GM21515 (cell line): ENCODE data around the gene ITGA8.
"Not testable (repeated sequence)": the region's sequence is repeated elsewhere in the genome, so short reads cannot be mapped to it uniquely, and the experiment has no call there.

ENCODE experiments used
- ATAC-seq: cut with Tn5 transposase; IDR thresholded peaks from one replicate; pipeline ENCODE4 v1.9.1; 2021; ENCODE audit not compliant: unreplicated experiment

The ITGA8 gene

GRCh38 chr10:15516256-15517085, 203.3 kb downstream of the ITGA8 start:
- no peak for ATAC-seq

DNA sequence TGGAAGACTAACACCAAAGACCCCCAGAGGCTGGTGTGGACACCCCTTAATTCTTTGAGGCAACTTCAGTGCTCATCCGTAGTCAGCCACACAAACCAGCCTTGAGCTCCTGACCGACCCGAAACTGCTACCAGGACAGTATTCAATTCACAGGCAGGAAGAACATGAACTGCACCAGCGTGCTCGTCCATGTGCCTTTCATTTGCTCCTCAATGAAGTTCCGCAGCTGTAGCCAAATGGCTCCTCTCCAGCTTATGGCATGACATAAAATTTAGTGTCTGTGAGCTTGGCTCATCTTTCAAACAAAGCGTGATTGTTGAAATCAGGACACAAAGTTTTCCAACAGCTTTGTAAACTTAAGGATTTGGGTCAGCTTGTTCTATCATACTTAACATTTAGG, 204.5 kb downstream of the ITGA8 start:
- no peak for ATAC-seq

- no peak for ATAC-seq
These were observed 208.8 kb downstream of the ITGA8 start for GRCh38 chr10:15510963-15511362.

GRCh38 chr10:15505329-15505728, 214.4 kb downstream of the ITGA8 start:
- no peak for ATAC-seq

- ATAC-seq: no peak
These were observed 215.5 kb downstream of the ITGA8 start for GRCh38 chr10:15504101-15504840.

DNA sequence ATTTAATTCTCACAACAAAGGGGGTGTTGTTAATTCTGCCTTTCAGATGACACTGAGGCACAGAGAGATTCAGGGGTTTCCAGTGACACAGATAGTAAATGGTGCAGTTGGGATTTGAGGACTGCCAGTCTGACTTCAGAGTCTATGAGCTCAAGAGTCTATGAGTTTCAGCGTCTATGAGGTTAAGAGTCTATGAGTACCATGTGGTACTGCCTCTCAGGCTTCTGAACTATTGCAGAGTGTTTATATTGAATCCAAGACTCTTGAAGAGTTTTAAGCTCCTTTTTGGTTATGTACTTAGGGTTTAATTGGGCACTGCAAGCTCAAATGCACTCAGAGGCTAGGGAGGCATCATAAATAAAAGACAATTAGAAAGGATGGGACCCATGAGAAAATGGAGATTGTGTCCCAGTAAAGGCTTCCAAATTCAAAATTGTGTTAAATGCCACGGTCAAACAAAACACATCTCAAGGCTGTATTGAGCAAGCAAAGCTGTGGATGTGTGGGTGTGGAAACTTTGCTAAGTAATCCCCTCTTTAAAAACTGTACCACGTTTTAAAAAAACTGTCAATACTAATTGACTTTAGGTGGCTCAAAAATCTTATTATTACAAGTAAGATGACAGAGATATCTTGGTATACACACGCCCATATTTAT, 224.7 kb downstream of the ITGA8 start:
- no peak for ATAC-seq

GRCh38 chr10:15491856-15492642, 227.7 kb downstream of the ITGA8 start:
- ATAC-seq: no peak

DNA sequence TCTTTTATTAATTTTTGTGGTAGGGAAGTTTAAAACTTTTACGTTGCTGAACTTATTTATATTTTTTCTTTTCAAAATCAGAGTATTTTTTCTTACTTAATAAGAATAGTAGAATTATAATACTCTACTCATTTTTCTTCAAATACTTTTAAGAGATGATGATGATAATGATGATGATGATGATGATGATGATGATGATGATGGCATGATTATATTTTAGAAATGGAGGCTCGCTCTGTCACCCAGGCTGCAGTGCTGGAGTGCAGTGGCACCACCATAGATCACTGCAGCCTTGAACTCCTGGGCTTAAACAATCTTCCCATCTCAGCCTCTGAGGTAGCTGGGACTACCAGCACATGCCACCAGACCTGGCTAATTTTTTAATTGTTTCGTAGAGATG, 230.3 kb downstream of the ITGA8 start:
- no peak for ATAC-seq

GRCh38 chr10:15487376-15487775, 232.3 kb downstream of the ITGA8 start:
- no peak for ATAC-seq

- no peak for ATAC-seq
These were observed 233.3 kb downstream of the ITGA8 start for GRCh38 chr10:15486404-15486803.

GRCh38 chr10:15485684-15486316, 233.9 kb downstream of the ITGA8 start:
- ATAC-seq: no peak

DNA sequence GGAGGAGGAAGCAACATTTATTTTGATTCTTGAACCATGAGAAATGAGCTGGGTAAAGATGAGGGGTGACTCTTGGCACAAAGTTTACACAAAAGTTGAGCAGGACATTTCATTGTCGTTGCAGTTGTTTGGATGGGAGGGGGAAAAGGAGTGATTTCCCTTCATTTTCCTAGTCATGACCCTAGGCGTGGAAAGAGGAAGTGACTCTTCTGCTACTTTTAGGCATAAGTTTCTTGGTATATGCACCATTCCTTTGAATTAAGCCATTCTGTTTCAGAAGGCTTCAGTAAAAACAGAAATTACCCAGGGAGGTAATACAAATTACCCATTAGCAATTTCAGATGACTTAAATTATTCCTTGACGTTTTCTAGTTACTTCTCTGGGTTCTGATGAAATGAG, 234.7 kb downstream of the ITGA8 start:
- no peak for ATAC-seq

GRCh38 chr10:15484128-15484527, 235.6 kb downstream of the ITGA8 start:
- ATAC-seq: no peak

DNA sequence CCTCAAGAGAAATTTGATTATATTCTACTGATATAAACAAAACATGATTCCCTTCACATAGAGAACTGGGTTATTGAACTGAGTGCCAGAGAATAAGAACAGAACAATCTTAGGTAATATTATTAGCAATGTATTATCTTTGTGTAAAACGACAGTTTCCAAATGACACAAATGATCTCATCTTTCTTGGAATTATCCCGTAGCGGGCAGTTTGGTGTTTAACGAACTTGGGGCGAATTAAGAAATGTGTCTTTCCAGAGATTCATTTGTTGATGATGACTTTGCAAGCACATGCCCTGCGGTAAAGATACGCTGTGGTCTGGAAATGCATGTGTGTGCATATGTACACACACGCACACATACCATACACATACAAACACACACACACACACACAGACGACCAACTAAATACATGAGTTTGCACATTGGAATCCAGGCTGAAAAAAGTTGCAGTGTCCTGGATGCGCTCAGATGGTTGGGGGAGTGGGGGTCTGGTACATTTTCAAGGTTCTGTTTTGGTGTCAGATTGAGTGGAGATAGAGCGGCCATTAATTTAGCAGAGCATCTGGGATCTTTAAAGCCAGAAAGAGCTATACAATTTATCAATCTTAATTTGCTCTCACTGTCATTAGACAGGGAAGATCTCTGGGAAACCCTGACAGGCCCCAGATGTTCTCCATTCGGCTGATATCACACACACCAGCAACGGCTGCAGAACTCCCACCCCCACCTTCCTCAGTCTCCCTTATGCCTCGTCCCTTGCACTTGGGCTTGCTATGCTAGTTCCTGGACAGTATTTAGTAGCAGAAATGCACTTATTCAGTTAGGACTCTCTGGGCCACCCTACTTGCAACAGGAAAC, 236.3 kb downstream of the ITGA8 start:
- no peak for ATAC-seq

GRCh38 chr10:15482156-15482555, 237.6 kb downstream of the ITGA8 start:
- ATAC-seq: no peak

DNA sequence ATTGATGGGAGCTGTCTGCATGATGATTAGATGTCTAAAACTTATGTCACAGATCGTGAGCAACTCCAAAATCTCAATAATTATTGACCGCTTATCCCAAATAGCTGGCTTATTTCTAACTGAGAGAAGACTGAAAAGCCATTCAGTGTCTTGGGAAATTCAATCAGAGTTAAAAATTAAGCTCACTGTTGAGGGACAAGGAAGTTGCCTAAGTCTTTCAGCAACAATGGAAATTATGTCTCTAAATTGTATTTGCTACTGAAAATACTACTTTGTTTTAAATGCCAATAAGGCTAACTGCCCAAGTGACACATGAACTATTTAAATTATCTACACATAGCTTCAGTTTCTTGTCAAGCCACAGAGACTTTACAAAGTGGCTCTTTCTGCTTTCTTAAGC, 240.8 kb downstream of the ITGA8 start:
- no peak for ATAC-seq

DNA sequence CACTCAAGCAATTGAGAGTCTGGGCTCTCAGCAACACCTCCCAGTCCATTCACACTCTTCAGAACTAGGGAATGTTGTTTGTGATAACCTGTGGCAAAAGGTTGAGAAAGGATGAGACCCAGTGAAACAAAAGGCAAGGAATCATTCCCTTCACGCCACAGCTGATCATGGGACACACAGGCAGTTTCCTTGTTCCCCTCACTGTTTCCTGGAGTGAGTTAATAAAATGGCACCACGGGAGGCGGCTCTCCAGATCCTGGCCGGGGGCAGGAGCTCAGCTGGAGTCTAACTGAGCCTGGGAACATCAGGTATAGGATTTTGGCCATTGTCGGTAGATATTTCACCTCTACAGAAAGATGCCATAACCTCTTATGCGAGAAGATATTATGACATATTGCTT, 241.3 kb downstream of the ITGA8 start:
- no peak for ATAC-seq

- no peak for ATAC-seq
These were observed 243.4 kb downstream of the ITGA8 start for GRCh38 chr10:15476337-15476736.

DNA sequence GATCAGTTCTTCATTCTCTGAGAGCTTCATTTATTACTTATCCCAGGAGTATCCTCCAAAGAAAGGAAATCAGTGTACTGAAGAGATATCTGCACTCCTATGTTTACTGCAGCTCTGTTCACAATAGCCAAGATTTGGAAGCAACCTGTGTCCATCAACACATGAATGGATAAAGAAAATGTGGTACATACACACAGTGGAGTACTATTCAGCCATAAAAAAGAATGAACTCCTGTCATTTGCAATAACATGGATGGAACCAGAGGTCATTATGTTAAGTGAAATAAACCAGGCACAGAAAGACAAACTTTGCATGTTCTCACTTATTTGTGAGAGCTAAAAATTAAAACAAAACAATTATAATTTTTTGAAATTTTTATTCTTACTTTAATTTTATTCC, 244.3 kb downstream of the ITGA8 start:
- ATAC-seq: not testable (repeated sequence)

DNA sequence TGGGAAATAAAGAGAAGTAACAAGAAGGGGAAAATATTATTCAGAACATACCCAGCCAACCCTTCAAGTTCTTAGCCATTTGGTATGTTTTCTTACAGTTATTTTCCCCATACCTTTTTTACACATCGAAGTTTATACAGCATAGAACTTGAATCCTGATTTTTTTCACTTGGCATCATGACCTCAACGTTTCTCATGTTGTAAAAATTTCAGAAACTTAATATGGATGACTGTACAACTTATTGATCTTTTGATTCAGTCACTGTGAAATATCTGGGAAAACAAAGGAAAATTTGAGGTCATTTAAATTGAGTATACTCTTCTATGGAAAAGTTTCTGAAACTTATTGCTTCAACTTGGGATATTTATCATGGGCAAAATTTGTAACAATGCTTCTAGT, 245.1 kb downstream of the ITGA8 start:
- no peak for ATAC-seq
